A673 (cell line): Measurements from ENCODE around the gene MFRP. TPM values are rescaled to one million over a fixed set of nuclear protein-coding genes. Genes with fewer than 3 reads are reported as not detected.

ENCODE experiments used
- BruUV-seq: library from RNA; stranded (reverse); fragments of 400-500 nt; replicated peaks from 2 replicates; lab custom pipeline; 2021; lab: Mats Ljungman, UMichigan
- CTCF ChIA-PET: fragments of 300-600 bp; sonication (Branson Sonifier 250); formaldehyde crosslinking; loops from one replicate; lab custom pipeline; 2022; ENCODE audit warnings: antibody characterized with exemption; lab: Charles Lee
- POLR2A ChIA-PET: fragments of 300-600 bp; sonication (Branson Sonifier 250); formaldehyde crosslinking; loops from one replicate; lab custom pipeline; 2022; ENCODE audit warnings: antibody characterized with exemption; ENCODE audit not compliant: low non-redundant PET; lab: Charles Lee
- DNase-seq: peaks from one replicate; pipeline ENCODE4 v3.0.0-alpha.2; 2015; ENCODE audit warnings: low spot score
- H3K27ac ChIP-seq: fragments of 200-600 bp; sonication (generic); 2 replicates; pipeline ENCODE4 v1.5.1; 2016; ENCODE audit warnings: mixed run types, low read depth, mild to moderate bottlenecking, mixed read lengths, antibody characterized with exemption, low read length; ENCODE audit not compliant: poor library complexity, severe bottlenecking
- H3K27me3 ChIP-seq: fragments of 200-600 bp; sonication (generic); replicated peaks from 2 replicates; pipeline ENCODE4 v1.6.1; 2017; ENCODE audit warnings: mixed run types, low read depth, mild to moderate bottlenecking, mixed read lengths, antibody characterized with exemption, low read length; ENCODE audit not compliant: insufficient read depth, poor library complexity
- H3K36me3 ChIP-seq: fragments of 200-600 bp; sonication (generic); 2 replicates; pipeline ENCODE4 v1.6.1; 2016; ENCODE audit warnings: mixed run types, mild to moderate bottlenecking, mixed read lengths, antibody characterized with exemption, low read length; ENCODE audit not compliant: insufficient read depth, poor library complexity, severe bottlenecking
- H3K4me1 ChIP-seq: fragments of 200-600 bp; sonication (generic); 2 replicates; pipeline ENCODE4 v1.6.1; 2017; ENCODE audit warnings: mixed run types, mild to moderate bottlenecking, mixed read lengths, antibody characterized with exemption, low read length; ENCODE audit not compliant: insufficient read depth, poor library complexity, severe bottlenecking
- H3K4me3 ChIP-seq: fragments of 200-600 bp; sonication (generic); 2 replicates; pipeline ENCODE4 v1.5.1; 2016; ENCODE audit warnings: low read depth, mixed run types, mild to moderate bottlenecking, mixed read lengths, low read length; ENCODE audit not compliant: poor library complexity, severe bottlenecking
- H3K9me3 ChIP-seq: fragments of 200-600 bp; sonication (generic); 2 replicates; pipeline ENCODE4 v1.6.1; 2016; ENCODE audit warnings: mixed run types, low read depth, mild to moderate bottlenecking, mixed read lengths, antibody characterized with exemption, low read length; ENCODE audit not compliant: poor library complexity, severe bottlenecking
- CTCF ChIP-seq: fragments of 300-800, 200-600 bp; sonication (generic); conservative IDR thresholded peaks from 2 replicates; pipeline ENCODE4 v1.5.1; 2017; ENCODE audit warnings: low read depth, mild to moderate bottlenecking, antibody characterized with exemption, low read length, moderate library complexity, mixed read lengths
- EZH2 ChIP-seq: fragments of 200-600 bp; sonication (generic); IDR thresholded peaks from 2 replicates; pipeline ENCODE4 v1.6.1; 2017; ENCODE audit warnings: borderline replicate concordance, low read depth, mild to moderate bottlenecking, mixed read lengths, antibody characterized with exemption, low read length; ENCODE audit not compliant: poor library complexity, severe bottlenecking
- intact Hi-C: fragments of 100-400 bp; cut with micrococcal nuclease; formaldehyde crosslinking; loops from one replicate; pipeline ENCODE4 v1.10.0; 2022; ENCODE audit not compliant: unreplicated experiment
- total RNA-seq: library from RNA; stranded (reverse); gene quantifications from 2 replicates; pipeline ENCODE4 v1.2.3, GENCODE V29; 2021

Gene MFRP
- total RNA-seq, 1 experiment from 2014 or later, result not detected

GRCh38 chr11:119378851-119379465 lies 32.5 kb upstream of the MFRP start:
- Histone ChIP-seq H3K4me3 (no peak overlapping the region), H3K27me3 (no peaks in the 10 kb centered on the region), H3K27ac (no peak overlapping the region), H3K9me3 (no peaks in the 10 kb centered on the region), H3K36me3 (no peaks in the 10 kb centered on the region), H3K4me1 (peaks cover 6% of the 10 kb centered on the region)
- no peak for DNase-seq
- no TSS peak for BruUV-seq
- POLR2A ChIA-PET, result no interaction called here
- CTCF ChIA-PET, result interaction anchor here (0.6 to 1.8 kb wide), 2 partner anchors 96 to 257 kb away, joined by 4 to 5 read pairs; partner anchors contain the start of gene HINFP
- no peak for TF ChIP-seq EZH2
- intact Hi-C loops, result no loop called here

GRCh38 chr11:119377961-119378667 lies 31.6 kb upstream of the MFRP start:
- POLR2A ChIA-PET, result no interaction called here
- no peak overlapping the region for H3K4me3 ChIP-seq
- H3K4me1 ChIP-seq, result peaks cover 6% of the 10 kb centered on the region
- TF ChIP-seq CTCF, result no peak
- no peak for TF ChIP-seq EZH2
- CTCF ChIA-PET, result interaction anchor here (0.5 to 1.8 kb wide), 2 partner anchors 60 to 97 kb away, joined by 4 to 5 read pairs; no protein-coding TSS in a partner anchor
- H3K9me3 ChIP-seq, result no peaks in the 10 kb centered on the region
- H3K36me3 ChIP-seq, result no peaks in the 10 kb centered on the region
- DNase-seq, result no peak
- intact Hi-C loops, result no loop called here
- no TSS peak for BruUV-seq
- no peak overlapping the region for H3K27ac ChIP-seq
- H3K27me3 ChIP-seq, result no peaks in the 10 kb centered on the region

GRCh38 chr11:119377112-119377901 lies 30.8 kb upstream of the MFRP start:
- no peaks in the 10 kb centered on the region for H3K9me3 ChIP-seq
- H3K36me3 ChIP-seq, result no peaks in the 10 kb centered on the region
- H3K4me3 ChIP-seq, result no peak overlapping the region
- H3K4me1 ChIP-seq, result peaks cover 6% of the 10 kb centered on the region
- ChIA-PET POLR2A (no interaction called here), CTCF (interaction anchor here (2.0 kb wide), 1 partner anchor 98 kb away, joined by 6 read pairs; no protein-coding TSS in a partner anchor)
- no peaks in the 10 kb centered on the region for H3K27me3 ChIP-seq
- no TSS peak for BruUV-seq
- H3K27ac ChIP-seq, result no peak overlapping the region
- DNase-seq, result no peak
- intact Hi-C loops, result no loop called here
- TF ChIP-seq CTCF, result no peak
- no peak for TF ChIP-seq EZH2
